HT-29 (cell line): ENCODE results near the gene SNX22. TPM values are rescaled to one million over a fixed set of nuclear protein-coding genes. Genes with fewer than 3 reads are reported as not detected.

Source experiments
- DNase-seq: peaks from one replicate; pipeline ENCODE4 v3.0.0-alpha.2; 2015; ENCODE audit warnings: low spot score
- small RNA-seq: library from RNA; depleted of rRNA; stranded (forward); fragments of <200 nt; gene quantifications from one replicate; pipeline ENCODE3, GENCODE V24; 2014
- total RNA-seq: library from RNA; depleted of rRNA; stranded (reverse); fragments of >200 nt; shearing (Covaris generic); gene quantifications from 2 replicates; pipeline ENCODE4 v1.2.3, GENCODE V29; 2014; rRNA removed

The SNX22 gene
- total RNA-seq, 1 experiment from 2014 or later, result 0.03 TPM

DNA sequence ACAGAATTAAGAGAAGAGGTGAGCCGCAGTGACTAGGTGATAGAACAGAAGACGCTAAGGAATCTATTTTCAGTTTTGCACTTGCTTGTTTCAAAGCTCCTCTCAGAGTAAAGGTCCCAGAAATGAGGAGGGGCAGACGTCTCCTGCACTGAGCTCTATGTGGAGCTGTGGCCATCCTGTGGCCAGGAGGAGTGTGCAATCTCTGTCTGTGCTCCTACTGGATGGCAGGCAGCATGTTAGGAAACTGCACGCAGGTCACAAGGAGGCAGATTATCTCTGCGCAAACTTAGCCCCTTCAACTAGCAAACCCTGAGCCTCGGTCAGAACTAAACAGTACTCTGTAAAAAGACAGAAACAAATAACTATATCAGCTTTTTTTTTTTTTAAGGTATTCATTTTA, 42.4 kb downstream of the SNX22 start:
- no peak for DNase-seq

DNA sequence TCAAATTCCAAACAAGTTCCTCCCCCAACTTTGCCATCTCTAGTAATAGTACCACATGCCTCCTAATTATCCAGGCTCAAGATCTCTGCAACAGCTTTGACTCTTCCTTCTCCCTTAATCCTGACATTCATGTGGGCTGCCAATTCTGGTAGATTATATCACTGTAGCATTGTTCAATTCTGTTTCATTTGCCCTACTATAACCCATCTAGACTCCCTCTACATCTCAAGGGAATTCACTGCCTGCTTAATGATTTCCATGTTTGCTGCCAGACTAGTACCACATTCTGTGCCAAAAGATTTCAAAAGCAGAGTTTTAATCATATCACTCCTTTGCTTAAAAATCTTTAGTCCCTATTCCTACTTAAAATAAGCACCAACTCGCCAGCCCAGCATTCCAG, 45.9 kb downstream of the SNX22 start:
- no peak for DNase-seq

DNA sequence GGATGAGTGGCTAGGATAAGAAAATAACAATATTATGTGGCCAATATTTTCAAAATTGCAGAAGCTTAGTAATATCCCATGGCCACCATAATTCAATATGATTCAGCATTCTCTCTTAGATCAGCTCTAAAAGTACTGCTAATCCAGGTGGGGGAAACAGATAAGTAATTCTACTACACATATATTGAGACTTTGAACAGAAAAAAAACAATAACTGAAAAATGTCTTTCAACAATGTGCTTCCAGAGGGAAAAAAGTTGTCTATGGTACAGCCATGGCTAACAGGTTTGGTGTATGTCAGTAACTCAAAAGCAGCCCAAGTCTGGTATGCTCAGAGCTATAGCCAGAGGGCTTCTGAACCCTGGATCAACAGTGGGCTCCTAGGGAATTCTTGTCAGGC, 53.7 kb downstream of the SNX22 start:
- no peak for DNase-seq

Small RNA genes lying within 50 kb of the gene (small RNA-seq; reads per million reads assigned to genes)
- not detected for gene RF00019

Other genes starting within 250 kb of the SNX22 start
- gene DAPK2, start 105.2 kb upstream of the SNX22 start, total RNA-seq, result 0.52 and 4.4 TPM in 2 replicates
- gene CIAO2A, start 57.9 kb upstream of the SNX22 start, total RNA-seq, result 137 and 147 TPM in 2 replicates
- 36.2 and 60.9 TPM in 2 replicates for gene SNX1, start 55.7 kb upstream of the SNX22 start, total RNA-seq
- 627 and 667 TPM in 2 replicates for gene PPIB, start 11.3 kb downstream of the SNX22 start, total RNA-seq
- gene CSNK1G1, start 204.4 kb downstream of the SNX22 start, total RNA-seq, result 11.8 and 12.6 TPM in 2 replicates
- 80.0 and 83.7 TPM in 2 replicates for gene PCLAF, start 229.7 kb downstream of the SNX22 start, total RNA-seq
- 5.4 and 6.1 TPM in 2 replicates for gene TRIP4, start 236.1 kb downstream of the SNX22 start, total RNA-seq